ENCODE data around the gene COL8A2.

The COL8A2 gene

GRCh38 chr1:36091141-36091540 is 33.9 kb downstream of the COL8A2 start:
- no peak for DNase-seq (ENCODE audit: low read depth)

- DNase-seq (ENCODE audit: low read depth): no peak
Measured at GRCh38 chr1:36089393-36090121, 35.5 kb downstream of the COL8A2 start.

GRCh38 chr1:36088577-36089392 is 36.2 kb downstream of the COL8A2 start, which contains the start of gene ADPRS:
Gene ADPRS, plus strand, starts transcription at chr1:36088892. Its CDS starts 13 bp downstream, at chr1:36088905.
- peak; percentile 84 for DNase-seq (ENCODE audit: low read depth)

GRCh38 chr1:36088265-36088576 is 36.8 kb downstream of the COL8A2 start:
- DNase-seq (ENCODE audit: low read depth): no peak

GRCh38 chr1:36087233-36088123 is 37.5 kb downstream of the COL8A2 start:
- no peak for DNase-seq (ENCODE audit: low read depth)

GRCh38 chr1:36086529-36087232 is 38.3 kb downstream of the COL8A2 start:
- DNase-seq (ENCODE audit: low read depth): no peak

GRCh38 chr1:36085686-36086526 is 39.1 kb downstream of the COL8A2 start:
- no peak for DNase-seq (ENCODE audit: low read depth)

GRCh38 chr1:36085126-36085525 is 39.9 kb downstream of the COL8A2 start:
- DNase-seq (ENCODE audit: low read depth): no peak

- no peak for DNase-seq (ENCODE audit: low read depth)
Measured at GRCh38 chr1:36084497-36085115, 40.4 kb downstream of the COL8A2 start.

GRCh38 chr1:36083635-36084496 is 41.2 kb downstream of the COL8A2 start, which contains the start of gene TEKT2:
Gene TEKT2, plus strand, starts transcription at chr1:36084094. Its CDS starts 828 bp downstream, at chr1:36084922.
- no peak for DNase-seq (ENCODE audit: low read depth)

GRCh38 chr1:36083219-36083618 is 41.8 kb downstream of the COL8A2 start:
- DNase-seq (ENCODE audit: low read depth): no peak

GRCh38 chr1:36081926-36082485 is 43.0 kb downstream of the COL8A2 start:
- DNase-seq (ENCODE audit: low read depth): no peak

- no peak for DNase-seq (ENCODE audit: low read depth)
Measured at GRCh38 chr1:36080801-36081200, 44.2 kb downstream of the COL8A2 start.

- DNase-seq (ENCODE audit: low read depth): no peak
Measured at GRCh38 chr1:36080236-36080635, 44.8 kb downstream of the COL8A2 start.

- no peak for DNase-seq (ENCODE audit: low read depth)
Measured at GRCh38 chr1:36076979-36077573, 47.9 kb downstream of the COL8A2 start.

GRCh38 chr1:36070349-36070748 is 54.7 kb downstream of the COL8A2 start:
- DNase-seq (ENCODE audit: low read depth): no peak

GRCh38 chr1:36068866-36069265 is 56.2 kb downstream of the COL8A2 start:
- no peak for DNase-seq (ENCODE audit: low read depth)

- DNase-seq (ENCODE audit: low read depth): no peak
Measured at GRCh38 chr1:36067871-36068270, 57.2 kb downstream of the COL8A2 start.

- DNase-seq (ENCODE audit: low read depth): no peak
Measured at GRCh38 chr1:36062315-36062714, 62.7 kb downstream of the COL8A2 start.
